ENCODE results near the gene KLK14. TPM values are rescaled to one million over a fixed set of nuclear protein-coding genes. Genes with fewer than 3 reads are reported as not detected.

Gene KLK14
- total RNA-seq, 2 experiments from 2014 or later = 0.84 TPM; not detected in 1

DNA sequence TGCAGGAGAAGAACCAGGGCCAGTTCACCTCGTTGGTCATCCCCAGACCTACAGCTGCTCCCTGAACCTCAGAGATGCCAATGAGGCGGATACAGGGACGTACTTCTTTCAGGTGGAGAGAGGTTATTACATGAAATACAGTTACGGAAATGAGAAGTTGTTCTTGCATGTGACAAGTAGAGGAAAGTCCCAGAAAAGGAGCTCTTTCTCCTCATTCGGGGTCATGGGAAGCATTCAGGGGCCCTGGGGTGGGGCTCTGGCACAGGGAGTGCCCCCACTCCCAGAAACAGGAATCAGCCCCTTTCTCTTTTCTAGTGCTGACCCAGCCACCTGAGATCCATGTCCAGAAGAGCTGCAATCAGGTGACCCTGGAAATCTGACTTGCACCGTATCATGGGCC, 37.5 kb upstream of the KLK14 start:
- Histone ChIP-seq H3K79me2 (ENCODE audit: insufficient read depth, low read depth, low read length) (no peaks in the 10 kb centered on the region), H3K4me1 (ENCODE audit: insufficient read depth, low read length, poor library complexity, severe bottlenecking) (peaks cover 11% of the 10 kb centered on the region), H4K20me1 (ENCODE audit: insufficient read depth, low read length) (no peaks in the 10 kb centered on the region), H3K36me3 (ENCODE audit: insufficient read depth, low read length) (no peaks in the 10 kb centered on the region), H3K9me3 (ENCODE audit: low read length) (no peaks in the 10 kb centered on the region), H3K4me3 (ENCODE audit: low read depth, low read length, poor library complexity, severe bottlenecking) (no peak overlapping the region), H3K4me2 (ENCODE audit: low read length) (no peak overlapping the region), H3K9me2 (ENCODE audit: insufficient read depth, low read length) (no peaks in the 10 kb centered on the region), H3K27ac (ENCODE audit: low read depth, low read length, poor library complexity, severe bottlenecking) (no peak overlapping the region), H2AFZ (ENCODE audit: low read length) (no peak overlapping the region)
- DNase-seq (ENCODE audit: low spot score) = no peak
- POLR2A ChIA-PET = no interaction called here
- intact Hi-C loops (cut with micrococcal nuclease; ENCODE audit: unreplicated experiment) = no loop called here
- CTCF ChIA-PET (ENCODE audit: unreplicated experiment) = no interaction called here
- no TSS peak for BruUV-seq (replicated peaks)
- TF ChIP-seq, protein P1, sequence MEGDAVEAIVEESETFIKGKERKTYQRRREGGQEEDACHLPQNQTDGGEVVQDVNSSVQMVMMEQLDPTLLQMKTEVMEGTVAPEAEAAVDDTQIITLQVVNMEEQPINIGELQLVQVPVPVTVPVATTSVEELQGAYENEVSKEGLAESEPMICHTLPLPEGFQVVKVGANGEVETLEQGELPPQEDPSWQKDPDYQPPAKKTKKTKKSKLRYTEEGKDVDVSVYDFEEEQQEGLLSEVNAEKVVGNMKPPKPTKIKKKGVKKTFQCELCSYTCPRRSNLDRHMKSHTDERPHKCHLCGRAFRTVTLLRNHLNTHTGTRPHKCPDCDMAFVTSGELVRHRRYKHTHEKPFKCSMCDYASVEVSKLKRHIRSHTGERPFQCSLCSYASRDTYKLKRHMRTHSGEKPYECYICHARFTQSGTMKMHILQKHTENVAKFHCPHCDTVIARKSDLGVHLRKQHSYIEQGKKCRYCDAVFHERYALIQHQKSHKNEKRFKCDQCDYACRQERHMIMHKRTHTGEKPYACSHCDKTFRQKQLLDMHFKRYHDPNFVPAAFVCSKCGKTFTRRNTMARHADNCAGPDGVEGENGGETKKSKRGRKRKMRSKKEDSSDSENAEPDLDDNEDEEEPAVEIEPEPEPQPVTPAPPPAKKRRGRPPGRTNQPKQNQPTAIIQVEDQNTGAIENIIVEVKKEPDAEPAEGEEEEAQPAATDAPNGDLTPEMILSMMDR (conservative IDR thresholded peaks at IDR 0.05; ENCODE audit: low read length) = no peak
- TF ChIP-seq EZH2phosphoT487 (IDR thresholded peaks at IDR 0.05; ENCODE audit: borderline replicate concordance, low read depth, low read length) = no peak

DNA sequence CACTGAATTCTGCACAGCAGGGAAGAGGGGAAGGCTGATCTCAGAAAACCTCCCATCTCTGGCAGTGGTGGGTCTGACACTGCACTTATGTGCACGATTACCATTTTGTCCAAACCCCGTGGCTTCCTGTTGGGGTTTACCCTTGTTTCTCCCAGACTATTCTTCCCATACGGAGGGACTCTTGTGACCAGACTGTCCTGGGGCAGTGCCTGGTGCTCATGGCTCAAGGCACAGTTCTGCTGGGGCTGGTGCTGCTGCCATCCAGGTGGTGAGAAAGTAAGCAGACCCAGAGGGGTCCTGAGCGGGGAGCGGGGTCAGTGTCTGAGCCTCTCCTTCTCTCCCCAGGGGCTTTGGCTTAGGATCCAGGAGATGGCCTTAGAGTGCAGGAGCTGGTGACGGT, 36.9 kb upstream of the KLK14 start:
- no peak overlapping the region for H3K4me3 ChIP-seq (ENCODE audit: low read depth, low read length, poor library complexity, severe bottlenecking)
- POLR2A ChIA-PET = no interaction called here
- DNase-seq (ENCODE audit: low spot score) = no peak
- CTCF ChIA-PET (ENCODE audit: unreplicated experiment) = no interaction called here
- H3K79me2 ChIP-seq (ENCODE audit: insufficient read depth, low read depth, low read length) = no peaks in the 10 kb centered on the region
- no peaks in the 10 kb centered on the region for H3K9me3 ChIP-seq (ENCODE audit: low read length)
- H3K9me2 ChIP-seq (ENCODE audit: insufficient read depth, low read length) = no peaks in the 10 kb centered on the region
- no TSS peak for BruUV-seq (replicated peaks)
- TF ChIP-seq, protein P1 (conservative IDR thresholded peaks at IDR 0.05; ENCODE audit: low read length) = no peak
- no peak for TF ChIP-seq EZH2phosphoT487 (IDR thresholded peaks at IDR 0.05; ENCODE audit: borderline replicate concordance, low read depth, low read length)
- no peaks in the 10 kb centered on the region for H4K20me1 ChIP-seq (ENCODE audit: insufficient read depth, low read length)
- H3K36me3 ChIP-seq (ENCODE audit: insufficient read depth, low read length) = no peaks in the 10 kb centered on the region
- H3K4me1 ChIP-seq (ENCODE audit: insufficient read depth, low read length, poor library complexity, severe bottlenecking) = peaks cover 11% of the 10 kb centered on the region
- no peak overlapping the region for H3K4me2 ChIP-seq (ENCODE audit: low read length)
- intact Hi-C loops (cut with micrococcal nuclease; ENCODE audit: unreplicated experiment) = no loop called here
- H2AFZ ChIP-seq (ENCODE audit: low read length) = no peak overlapping the region
- no peak overlapping the region for H3K27ac ChIP-seq (ENCODE audit: low read depth, low read length, poor library complexity, severe bottlenecking)

DNA sequence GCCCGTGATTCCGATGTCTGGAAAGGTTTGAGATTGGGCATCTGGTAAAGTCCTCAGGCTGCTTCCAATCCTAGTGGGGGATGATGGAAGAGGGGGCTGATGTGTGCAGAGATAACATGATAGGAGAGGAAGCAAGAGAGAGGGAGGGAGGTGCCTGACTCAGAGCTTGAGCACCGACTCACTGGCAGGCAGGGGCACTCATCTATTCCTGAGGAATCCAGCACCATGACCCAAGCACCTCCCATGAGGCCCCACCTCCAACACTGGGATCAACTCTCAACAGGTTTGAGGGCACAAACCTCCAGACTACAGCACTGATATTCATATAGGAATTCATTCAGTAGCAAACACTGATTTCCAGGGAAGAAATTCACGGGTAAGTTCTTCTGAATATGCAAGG, 36.4 kb upstream of the KLK14 start:
- no peak overlapping the region for H3K4me2 ChIP-seq (ENCODE audit: low read length)
- H3K79me2 ChIP-seq (ENCODE audit: insufficient read depth, low read depth, low read length) = no peaks in the 10 kb centered on the region
- TF ChIP-seq, protein P1 (conservative IDR thresholded peaks at IDR 0.05; ENCODE audit: low read length) = no peak
- no peak for TF ChIP-seq EZH2phosphoT487 (IDR thresholded peaks at IDR 0.05; ENCODE audit: borderline replicate concordance, low read depth, low read length)
- no peak overlapping the region for H3K4me3 ChIP-seq (ENCODE audit: low read depth, low read length, poor library complexity, severe bottlenecking)
- no peaks in the 10 kb centered on the region for H3K36me3 ChIP-seq (ENCODE audit: insufficient read depth, low read length)
- intact Hi-C loops (cut with micrococcal nuclease; ENCODE audit: unreplicated experiment) = no loop called here
- ChIA-PET POLR2A (no interaction called here), CTCF (ENCODE audit: unreplicated experiment) (no interaction called here)
- no peaks in the 10 kb centered on the region for H3K9me2 ChIP-seq (ENCODE audit: insufficient read depth, low read length)
- no peak overlapping the region for H3K27ac ChIP-seq (ENCODE audit: low read depth, low read length, poor library complexity, severe bottlenecking)
- no peaks in the 10 kb centered on the region for H3K9me3 ChIP-seq (ENCODE audit: low read length)
- H3K4me1 ChIP-seq (ENCODE audit: insufficient read depth, low read length, poor library complexity, severe bottlenecking) = peaks cover 11% of the 10 kb centered on the region
- no TSS peak for BruUV-seq (replicated peaks)
- no peaks in the 10 kb centered on the region for H4K20me1 ChIP-seq (ENCODE audit: insufficient read depth, low read length)
- H2AFZ ChIP-seq (ENCODE audit: low read length) = no peak overlapping the region
- DNase-seq (ENCODE audit: low spot score) = no peak

Data from OCI-LY7 (cell line).